ENCODE measurements around the gene ESPNL. TPM values are rescaled to one million over a fixed set of nuclear protein-coding genes. Genes with fewer than 3 reads are reported as not detected.
"Not testable (repeated sequence)": the region's sequence is repeated elsewhere in the genome, so short reads cannot be mapped to it uniquely, and the experiment has no call there.

Gene ESPNL
- total RNA-seq, 4 donors from 2014 or later = 0.19 to 0.47 (median 0.25) TPM

DNA sequence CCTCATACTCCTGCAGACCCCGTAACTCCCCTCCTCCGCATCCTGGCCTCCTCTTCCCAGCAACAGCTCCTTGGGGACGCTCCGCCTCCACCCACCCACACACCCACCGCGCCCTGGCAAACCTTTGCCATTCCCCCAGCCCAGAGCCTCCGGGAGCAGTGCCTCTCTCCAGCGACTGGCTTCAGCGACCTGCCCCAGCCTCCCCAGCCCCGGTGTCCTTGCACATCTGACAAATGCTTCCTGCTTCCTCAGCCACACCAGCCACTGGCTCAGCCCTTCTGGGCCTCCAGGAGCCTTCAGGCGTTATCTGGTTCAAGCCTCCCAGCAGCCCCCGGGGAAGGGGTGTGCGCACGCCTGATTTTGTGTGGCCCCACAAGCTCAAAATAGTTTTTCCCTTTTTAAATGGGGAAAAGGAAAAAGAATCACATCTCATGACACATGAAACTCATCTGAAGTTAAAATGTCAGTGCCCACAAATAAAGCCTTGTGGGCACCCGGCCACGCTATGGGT, 14.2 kb downstream of the ESPNL start:
- ATAC-seq (ENCODE audit: low FRiP score) (no peak), DNase-seq (ENCODE audit: low spot score) (no peak)
- TF ChIP-seq, protein P1, sequence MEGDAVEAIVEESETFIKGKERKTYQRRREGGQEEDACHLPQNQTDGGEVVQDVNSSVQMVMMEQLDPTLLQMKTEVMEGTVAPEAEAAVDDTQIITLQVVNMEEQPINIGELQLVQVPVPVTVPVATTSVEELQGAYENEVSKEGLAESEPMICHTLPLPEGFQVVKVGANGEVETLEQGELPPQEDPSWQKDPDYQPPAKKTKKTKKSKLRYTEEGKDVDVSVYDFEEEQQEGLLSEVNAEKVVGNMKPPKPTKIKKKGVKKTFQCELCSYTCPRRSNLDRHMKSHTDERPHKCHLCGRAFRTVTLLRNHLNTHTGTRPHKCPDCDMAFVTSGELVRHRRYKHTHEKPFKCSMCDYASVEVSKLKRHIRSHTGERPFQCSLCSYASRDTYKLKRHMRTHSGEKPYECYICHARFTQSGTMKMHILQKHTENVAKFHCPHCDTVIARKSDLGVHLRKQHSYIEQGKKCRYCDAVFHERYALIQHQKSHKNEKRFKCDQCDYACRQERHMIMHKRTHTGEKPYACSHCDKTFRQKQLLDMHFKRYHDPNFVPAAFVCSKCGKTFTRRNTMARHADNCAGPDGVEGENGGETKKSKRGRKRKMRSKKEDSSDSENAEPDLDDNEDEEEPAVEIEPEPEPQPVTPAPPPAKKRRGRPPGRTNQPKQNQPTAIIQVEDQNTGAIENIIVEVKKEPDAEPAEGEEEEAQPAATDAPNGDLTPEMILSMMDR (IDR thresholded peaks at IDR 0.05) = no peak

DNA sequence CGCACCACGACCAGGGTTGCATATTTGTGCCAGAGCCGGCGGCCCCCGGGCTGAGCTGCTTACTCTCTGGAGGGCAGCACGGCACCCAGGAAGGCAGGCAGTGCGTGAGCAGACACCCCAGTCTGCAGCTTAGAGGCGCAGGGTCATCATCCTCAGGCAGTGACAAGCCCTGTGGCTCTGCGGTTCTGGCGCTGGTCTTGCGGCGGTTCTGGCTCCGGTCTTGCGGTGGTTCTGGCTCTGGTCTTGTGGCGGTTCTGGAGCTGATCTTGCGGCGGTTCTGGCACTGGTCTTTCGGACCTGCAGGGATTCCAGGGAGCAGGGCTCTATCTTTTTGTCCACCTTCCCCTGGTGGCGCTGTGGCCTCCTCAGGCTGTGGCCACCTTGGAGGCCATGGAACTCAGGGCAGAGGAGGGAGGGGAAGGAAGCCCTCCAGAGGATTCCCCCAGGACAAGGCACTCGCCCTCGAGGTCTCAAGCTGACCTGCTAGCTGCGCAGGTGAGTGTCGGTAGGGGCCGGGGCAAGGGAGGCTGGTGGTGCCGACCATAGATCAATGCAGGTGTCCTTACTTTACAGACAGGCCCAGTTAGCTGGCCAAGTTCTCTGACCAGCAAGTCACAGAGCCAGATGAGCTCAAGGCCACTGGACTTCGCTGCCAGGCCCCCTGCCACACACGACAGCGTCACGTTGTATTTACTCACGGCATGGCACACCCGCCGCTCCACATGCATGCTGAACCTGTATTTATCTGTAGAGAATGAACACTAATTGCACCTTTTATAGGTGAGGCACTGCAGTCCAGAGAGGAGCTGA, 14.9 kb downstream of the ESPNL start:
- TF ChIP-seq, protein P1 (IDR thresholded peaks at IDR 0.05) = no peak
- ATAC-seq (ENCODE audit: low FRiP score) = no peak

DNA sequence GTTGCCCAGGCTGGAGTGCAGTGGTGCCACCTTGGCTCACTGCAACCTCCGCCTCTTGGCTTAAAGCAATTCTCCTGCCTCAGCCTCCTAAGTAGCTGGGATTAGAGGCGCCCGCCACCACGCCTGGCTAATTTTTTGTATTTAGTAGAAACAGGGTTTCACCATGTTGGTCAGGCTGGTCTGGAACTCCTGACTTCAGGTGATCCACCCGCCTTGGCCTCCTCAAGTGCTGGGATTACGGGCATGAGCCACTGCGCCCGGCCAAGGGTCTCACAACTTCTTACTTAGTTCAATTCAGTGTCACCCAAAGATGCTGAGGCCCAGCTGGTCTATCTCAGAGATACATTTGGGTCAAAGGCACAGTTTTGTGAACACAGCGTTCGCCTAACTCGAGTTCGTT, 15.6 kb downstream of the ESPNL start:
- not testable (repeated sequence) for ATAC-seq (ENCODE audit: low FRiP score); DNase-seq (ENCODE audit: low spot score)

More for the DNA sequence above, 14.9 kb downstream of the ESPNL start:
- no peak for DNase-seq (ENCODE audit: low spot score)

DNA sequence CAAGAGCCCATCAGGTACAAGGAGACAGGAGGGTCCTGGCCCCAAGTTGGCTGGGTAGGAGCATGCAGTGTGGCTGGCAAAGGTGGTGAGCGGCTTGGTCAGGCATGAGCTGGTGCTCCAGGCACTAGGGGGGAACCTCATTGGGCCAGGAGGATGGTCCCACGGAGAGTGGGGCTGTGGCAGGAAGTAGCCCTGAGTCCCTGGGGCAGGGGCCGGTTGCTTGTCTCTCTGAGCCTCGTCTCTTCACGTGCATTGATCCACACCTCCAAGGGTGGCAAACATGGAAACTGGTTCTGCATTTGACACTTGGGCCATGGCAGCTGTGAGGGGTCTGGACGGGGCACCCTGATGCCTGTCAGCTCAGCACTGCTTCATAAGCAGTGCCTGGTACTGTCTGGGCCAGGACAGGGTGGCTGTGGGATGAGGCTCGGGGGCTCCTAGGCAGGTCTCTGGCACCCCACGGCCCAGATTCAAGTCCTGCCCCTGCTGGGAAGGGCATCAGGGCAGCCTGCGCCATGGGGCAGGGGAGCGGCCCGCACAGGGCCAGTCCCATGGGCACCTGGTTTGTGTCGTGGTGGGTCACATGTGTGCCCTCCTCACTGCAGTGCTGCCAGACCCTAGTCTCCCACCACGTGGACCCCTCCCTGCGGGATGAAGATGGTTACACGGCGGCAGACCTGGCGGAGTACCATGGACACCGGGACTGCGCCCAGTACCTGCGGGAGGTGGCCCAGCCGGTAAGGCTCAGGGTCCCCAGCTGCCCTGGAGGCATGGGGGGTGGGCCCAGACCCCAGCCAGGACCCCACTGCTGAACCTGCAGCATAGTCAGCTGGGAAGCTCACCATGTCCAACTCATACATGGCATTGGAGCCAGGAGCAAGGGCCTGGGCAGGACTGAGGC, 16.4 kb downstream of the ESPNL start:
- TF ChIP-seq, protein P1 (IDR thresholded peaks at IDR 0.05) = no peak
- DNase-seq (ENCODE audit: low spot score) (no peak), ATAC-seq (ENCODE audit: low FRiP score) (no peak)

DNA sequence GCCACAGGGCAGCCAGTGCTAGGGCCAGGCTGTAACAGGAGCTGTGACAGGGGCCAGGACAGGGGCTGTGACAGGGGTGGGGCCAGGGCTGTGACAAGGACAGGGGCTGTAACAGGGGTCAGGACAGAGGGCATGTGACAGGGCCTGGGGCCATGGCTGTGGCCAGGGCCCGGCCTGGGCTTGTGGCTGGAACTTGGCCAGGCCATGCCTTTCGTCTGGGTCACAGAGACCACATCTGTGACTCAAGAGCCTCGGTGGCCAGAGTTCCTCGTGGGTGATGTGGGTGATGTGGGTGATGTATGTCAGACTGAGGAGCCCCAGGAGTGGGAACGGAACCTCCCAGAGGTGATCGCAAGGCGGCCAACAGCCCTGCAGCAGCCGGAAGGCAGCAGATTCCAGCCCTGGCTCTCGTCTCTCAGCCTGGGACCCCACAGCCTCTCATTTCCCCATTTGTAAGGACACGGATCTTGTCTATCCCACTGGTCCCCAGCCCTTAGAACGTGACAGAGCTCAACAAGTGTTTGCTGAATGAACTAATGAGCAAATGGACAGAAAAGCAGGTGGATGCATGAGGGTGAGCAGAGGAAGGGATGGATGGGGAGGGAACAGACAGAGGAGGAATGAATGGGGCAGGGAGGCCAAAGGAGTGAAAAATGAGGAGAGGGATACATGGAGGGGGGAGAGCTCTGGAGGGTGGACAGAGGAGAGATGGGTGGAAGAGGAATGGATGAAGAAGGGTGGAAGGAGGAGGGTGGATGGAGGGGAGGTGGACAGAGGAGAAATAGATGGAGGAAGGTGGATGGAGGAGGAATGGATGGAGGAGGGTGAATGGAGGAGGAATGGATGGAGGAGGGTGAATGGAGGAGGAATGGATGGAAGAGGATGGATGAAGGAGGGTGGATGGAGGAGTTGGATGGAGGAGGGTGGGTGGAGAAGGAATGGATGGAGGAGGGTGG, 17.3 kb downstream of the ESPNL start:
- TF ChIP-seq, protein P1 (IDR thresholded peaks at IDR 0.05) = no peak
- ATAC-seq (ENCODE audit: low FRiP score) (no peak), DNase-seq (ENCODE audit: low spot score) (no peak)

DNA sequence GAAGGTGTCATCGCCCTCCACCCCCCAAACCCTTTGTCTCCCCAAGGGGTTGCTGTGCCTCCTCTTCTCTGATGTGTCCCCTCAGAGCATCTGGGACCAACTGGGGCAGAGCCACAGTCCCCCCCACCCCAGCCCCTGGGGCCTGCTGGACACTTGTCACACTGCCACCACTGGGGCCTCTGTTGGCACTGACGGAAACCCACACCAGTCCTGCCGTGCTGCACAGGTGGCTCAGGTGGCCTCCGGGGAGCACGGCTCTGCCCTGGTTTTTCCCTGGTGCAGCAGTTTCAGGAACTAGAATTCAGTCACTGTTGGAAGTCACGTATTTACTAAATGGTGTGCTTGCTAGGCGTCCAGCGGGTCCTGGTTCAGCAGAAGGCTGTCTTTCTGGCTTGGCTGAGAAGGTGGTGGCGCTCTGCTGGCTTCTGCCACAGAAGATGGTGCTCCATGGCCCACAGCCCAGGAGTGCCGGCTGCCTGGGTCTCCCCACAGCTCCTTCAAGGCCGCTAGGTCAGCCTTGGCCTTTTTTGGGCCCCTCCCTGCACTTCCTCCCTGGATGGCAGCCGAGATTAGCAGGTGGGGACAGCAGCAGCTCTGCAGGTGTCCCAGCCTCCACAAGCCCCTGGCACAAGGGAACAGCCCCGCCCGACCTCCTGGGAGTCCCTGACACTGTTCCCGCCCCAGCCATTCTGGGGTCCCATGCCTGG, 19.8 kb downstream of the ESPNL start:
- TF ChIP-seq, protein P1 (IDR thresholded peaks at IDR 0.05) = no peak
- DNase-seq (ENCODE audit: low spot score) = no peak
- ATAC-seq (ENCODE audit: low FRiP score) = no peak
